HUES6 (cell line): ENCODE data around the gene FATE1.

Experiments
- H3K27ac ChIP-seq: 2 replicates; pipeline ENCODE4 v1.7.0; 2013; ENCODE audit warnings: low read depth, mild to moderate bottlenecking, low read length, inconsistent platforms
- H3K27me3 ChIP-seq: 2 replicates; pipeline ENCODE4 v1.6.1; 2013; ENCODE audit warnings: low read length; ENCODE audit not compliant: control insufficient read depth, insufficient read depth
- H3K36me3 ChIP-seq: 2 replicates; pipeline ENCODE4 v1.6.1; 2013; ENCODE audit warnings: low read length; ENCODE audit not compliant: control insufficient read depth, insufficient read depth
- H3K4me1 ChIP-seq: 2 replicates; pipeline ENCODE4 v1.6.1; 2013; ENCODE audit warnings: low read length; ENCODE audit not compliant: control insufficient read depth, insufficient read depth
- H3K4me3 ChIP-seq: 2 replicates; pipeline ENCODE4 v1.5.1; 2013; ENCODE audit warnings: low read depth, low read length
- H3K9ac ChIP-seq: one replicate; pipeline ENCODE4 v1.6.1; 2013; ENCODE audit warnings: mild to moderate bottlenecking, low read length
- H3K9me3 ChIP-seq: 2 replicates; pipeline ENCODE4 v1.6.1; 2013; ENCODE audit warnings: low read depth, low read length; ENCODE audit not compliant: control insufficient read depth, insufficient read depth

The FATE1 gene

DNA sequence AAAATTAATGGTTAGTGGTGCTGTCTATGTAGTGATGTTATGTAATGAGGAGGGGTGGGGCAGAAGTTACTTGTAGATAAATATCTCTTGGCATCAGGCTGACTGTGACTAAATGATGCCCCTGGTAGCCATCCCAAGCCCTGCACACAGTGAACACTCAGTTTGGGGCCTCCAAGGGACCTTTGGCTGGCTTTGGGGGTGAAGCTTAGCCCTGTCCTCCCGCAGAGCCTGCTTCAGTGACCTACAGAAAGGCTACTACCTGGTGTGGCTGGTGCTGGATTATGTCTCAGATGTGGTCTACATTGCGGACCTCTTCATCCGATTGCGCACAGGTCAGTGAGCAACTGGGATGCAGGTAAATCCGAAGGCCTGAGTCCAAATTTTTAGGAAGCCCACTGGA, 26.5 kb downstream of the FATE1 start:
- no peak overlapping the region for H3K9ac ChIP-seq
- H3K36me3 ChIP-seq: no peaks in the 10 kb centered on the region
- H3K27me3 ChIP-seq: peaks cover 2% of the 10 kb centered on the region; the same call in 1 of the 2 replicates
- H3K4me1 ChIP-seq: no peaks in the 10 kb centered on the region
- H3K27ac ChIP-seq: no peak overlapping the region
- no peak overlapping the region for H3K4me3 ChIP-seq
- H3K9me3 ChIP-seq: peaks cover 20% of the 10 kb centered on the region; the same call in 1 of the 2 replicates

DNA sequence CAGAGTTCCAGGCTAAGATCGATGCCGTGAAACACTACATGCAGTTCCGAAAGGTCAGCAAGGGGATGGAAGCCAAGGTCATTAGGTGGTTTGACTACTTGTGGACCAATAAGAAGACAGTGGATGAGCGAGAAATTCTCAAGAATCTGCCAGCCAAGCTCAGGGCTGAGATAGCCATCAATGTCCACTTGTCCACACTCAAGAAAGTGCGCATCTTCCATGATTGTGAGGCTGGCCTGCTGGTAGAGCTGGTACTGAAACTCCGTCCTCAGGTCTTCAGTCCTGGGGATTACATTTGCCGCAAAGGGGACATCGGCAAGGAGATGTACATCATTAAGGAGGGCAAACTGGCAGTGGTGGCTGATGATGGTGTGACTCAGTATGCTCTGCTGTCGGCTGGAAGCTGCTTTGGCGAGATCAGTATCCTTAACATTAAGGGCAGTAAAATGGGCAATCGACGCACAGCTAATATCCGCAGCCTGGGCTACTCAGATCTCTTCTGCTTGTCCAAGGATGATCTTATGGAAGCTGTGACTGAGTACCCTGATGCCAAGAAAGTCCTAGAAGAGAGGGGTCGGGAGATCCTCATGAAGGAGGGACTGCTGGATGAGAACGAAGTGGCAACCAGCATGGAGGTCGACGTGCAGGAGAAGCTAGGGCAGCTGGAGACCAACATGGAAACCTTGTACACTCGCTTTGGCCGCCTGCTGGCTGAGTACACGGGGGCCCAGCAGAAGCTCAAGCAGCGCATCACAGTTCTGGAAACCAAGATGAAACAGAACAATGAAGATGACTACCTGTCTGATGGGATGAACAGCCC, 28.0 kb downstream of the FATE1 start:
- no peak overlapping the region for H3K9ac ChIP-seq
- H3K9me3 ChIP-seq: peaks cover 19% of the 10 kb centered on the region; the same call in 1 of the 2 replicates
- no peaks in the 10 kb centered on the region for H3K27me3 ChIP-seq
- H3K4me3 ChIP-seq: no peak overlapping the region
- H3K4me1 ChIP-seq: peaks cover under 1% of the 10 kb centered on the region
- H3K27ac ChIP-seq: no peak overlapping the region
- H3K36me3 ChIP-seq: no peaks in the 10 kb centered on the region

DNA sequence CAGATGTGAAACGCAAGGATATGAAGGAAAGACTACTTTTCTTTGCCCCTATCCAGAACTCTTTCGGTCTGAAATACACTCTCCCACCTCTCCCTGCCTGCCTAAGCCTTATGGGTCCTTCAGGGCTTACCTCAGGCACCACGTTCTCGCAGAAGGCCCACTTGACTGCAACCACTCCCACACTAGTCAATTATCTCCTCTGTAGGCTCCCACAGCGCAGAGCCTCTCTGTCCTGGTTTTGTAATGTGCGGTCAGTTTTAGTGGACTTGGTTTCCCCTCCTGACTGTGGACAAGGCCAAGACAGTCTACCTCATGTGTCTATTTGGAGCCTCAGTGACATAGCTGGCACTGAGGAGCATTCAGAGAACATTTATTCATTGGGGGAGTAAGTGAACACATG, 29.8 kb downstream of the FATE1 start:
- peaks cover 4% of the 10 kb centered on the region for H3K4me1 ChIP-seq

DNA sequence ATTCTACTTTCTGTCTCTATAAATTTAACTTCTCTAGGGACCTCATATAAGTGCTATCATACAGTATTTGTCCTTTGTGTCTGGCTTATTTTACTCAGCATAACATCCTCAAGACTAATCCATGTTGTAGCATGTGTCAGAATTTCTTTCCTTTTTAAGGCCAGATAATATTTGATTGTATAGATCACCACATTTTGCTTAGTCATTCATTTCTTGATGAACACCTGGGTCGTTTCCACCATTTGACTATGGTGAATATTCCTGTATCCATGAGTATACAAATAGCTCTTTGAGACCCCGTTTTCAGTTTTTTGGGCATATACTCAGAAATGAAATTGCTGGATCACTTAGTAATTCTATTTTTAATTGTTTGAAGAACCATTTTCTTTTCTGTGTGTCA, 30.7 kb downstream of the FATE1 start:
- Histone ChIP-seq H3K27ac (no peak overlapping the region), H3K4me1 (peaks cover 4% of the 10 kb centered on the region), H3K4me3 (no peak overlapping the region), H3K27me3 (no peaks in the 10 kb centered on the region), H3K9ac (no peak overlapping the region), H3K36me3 (no peaks in the 10 kb centered on the region), H3K9me3 (peaks cover 16% of the 10 kb centered on the region; the same call in 1 of the 2 replicates)

More for the DNA sequence above, 29.8 kb downstream of the FATE1 start:
- peaks cover 16% of the 10 kb centered on the region; the same call in 1 of the 2 replicates for H3K9me3 ChIP-seq
- no peaks in the 10 kb centered on the region for H3K27me3 ChIP-seq
- no peak overlapping the region for H3K9ac ChIP-seq
- H3K4me3 ChIP-seq: no peak overlapping the region
- H3K36me3 ChIP-seq: no peaks in the 10 kb centered on the region
- no peak overlapping the region for H3K27ac ChIP-seq

DNA sequence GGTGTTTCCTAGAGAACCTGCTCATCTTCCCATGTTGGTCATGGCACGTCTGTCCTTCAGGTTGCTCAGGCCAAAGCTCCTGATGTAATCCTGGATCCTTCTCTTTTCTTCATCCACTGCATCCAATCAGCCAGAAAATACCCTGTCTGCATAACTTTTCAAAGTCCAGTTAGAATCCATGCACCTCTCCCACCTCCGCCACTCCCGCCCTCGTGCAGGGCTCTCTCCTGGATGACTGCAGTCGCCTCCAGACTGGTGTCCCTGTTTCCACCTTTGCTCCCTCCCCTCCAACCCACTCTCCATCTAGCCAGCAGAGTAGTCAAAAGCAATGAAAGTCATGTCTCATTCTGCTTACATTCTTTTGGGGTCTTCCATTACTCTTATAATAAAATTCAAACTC, 34.7 kb downstream of the FATE1 start:
- no peak overlapping the region for H3K4me3 ChIP-seq
- no peaks in the 10 kb centered on the region for H3K36me3 ChIP-seq
- H3K9me3 ChIP-seq: no peaks in the 10 kb centered on the region; the same call in 1 of the 2 replicates
- no peak overlapping the region for H3K9ac ChIP-seq
- H3K27me3 ChIP-seq: peaks cover 6% of the 10 kb centered on the region
- H3K4me1 ChIP-seq: peaks cover 10% of the 10 kb centered on the region
- H3K27ac ChIP-seq: no peak overlapping the region

DNA sequence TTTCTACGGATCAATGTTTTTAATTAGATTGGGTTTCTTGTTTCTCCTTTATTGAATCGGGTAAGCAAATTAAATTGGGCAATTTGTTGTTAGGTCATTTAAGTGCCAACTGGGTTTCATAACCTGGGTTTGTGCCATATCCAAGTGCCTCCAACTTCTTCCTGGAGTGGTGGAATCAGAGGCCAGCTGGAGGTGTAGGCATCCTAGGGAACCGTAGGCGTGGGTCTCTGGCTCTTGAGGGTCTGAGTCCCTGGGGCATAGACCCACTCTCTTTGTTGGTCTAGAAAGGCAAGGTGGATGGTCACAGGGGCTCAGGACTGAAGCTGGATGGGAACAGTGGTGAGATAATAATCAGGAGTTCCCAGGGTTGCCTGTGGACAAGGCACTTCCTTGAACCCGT, 37.0 kb downstream of the FATE1 start:
- Histone ChIP-seq H3K4me1 (peaks cover 10% of the 10 kb centered on the region), H3K9ac (no peak overlapping the region), H3K4me3 (no peak overlapping the region), H3K27me3 (peaks cover 6% of the 10 kb centered on the region), H3K36me3 (no peaks in the 10 kb centered on the region), H3K27ac (no peak overlapping the region), H3K9me3 (peaks cover 6% of the 10 kb centered on the region; the same call in 1 of the 2 replicates)

DNA sequence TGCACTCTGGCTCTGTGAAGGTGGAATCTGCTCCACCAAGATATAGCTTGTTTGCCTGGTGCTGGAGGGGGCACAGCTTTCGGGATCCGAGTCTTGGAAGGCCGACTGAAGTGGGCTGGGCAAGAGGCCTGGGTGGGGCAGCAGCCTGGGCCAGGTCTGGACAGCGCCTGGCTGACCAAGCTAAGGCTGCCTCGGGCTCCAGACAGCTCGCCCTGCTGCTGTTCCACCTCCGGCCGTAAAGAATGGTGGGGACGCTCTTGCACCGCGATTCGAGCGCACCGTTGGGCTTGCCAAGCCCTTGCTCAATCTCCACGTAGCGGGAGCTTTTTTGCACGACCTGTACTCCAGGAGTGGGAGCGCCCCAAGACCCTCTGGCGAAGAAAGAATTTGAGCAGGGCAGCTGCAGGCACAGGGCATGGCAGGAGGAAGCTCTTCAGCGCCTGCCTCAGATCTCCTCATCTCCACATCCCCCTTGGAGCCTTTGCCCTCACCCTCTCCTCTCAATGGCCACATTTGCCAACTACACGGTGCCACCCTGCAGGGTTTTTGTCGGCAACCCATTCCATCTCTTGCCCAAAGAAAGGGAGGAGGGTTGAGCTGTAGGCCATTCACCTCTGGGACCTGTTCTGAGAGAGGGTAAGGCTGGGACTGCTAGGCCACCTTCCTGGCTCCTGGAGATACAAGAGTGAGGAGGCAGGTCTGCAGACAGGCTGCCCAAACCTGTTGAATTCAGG, 37.6 kb downstream of the FATE1 start:
- Histone ChIP-seq H3K27me3 (peaks cover 6% of the 10 kb centered on the region), H3K27ac (no peak overlapping the region)

DNA sequence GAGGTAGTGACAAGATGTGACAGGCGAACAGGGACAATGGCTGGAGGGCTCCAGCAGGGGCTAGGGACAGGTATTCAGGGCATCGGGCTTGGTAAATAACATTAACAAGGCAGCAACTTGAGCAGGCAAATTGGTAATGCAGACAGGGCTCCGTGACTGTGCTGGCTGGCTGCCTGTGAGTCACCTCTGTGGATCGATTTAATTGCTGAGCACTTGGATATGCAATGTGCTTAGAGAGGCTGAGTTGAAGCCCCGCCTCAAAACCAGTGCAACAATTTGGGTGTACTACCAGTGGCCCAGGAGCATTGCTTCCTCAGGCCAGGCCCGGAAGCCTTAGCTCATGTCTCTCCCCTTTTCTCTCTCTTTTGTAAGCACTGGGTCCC, 38.2 kb downstream of the FATE1 start:
- Histone ChIP-seq H3K9ac (no peak overlapping the region), H3K27ac (no peak overlapping the region), H3K9me3 (peaks cover 13% of the 10 kb centered on the region; the same call in 1 of the 2 replicates), H3K4me1 (peaks cover 7% of the 10 kb centered on the region), H3K4me3 (no peak overlapping the region), H3K36me3 (no peaks in the 10 kb centered on the region), H3K27me3 (peaks cover 6% of the 10 kb centered on the region)

More for the DNA sequence above, 37.6 kb downstream of the FATE1 start:
- Histone ChIP-seq H3K9ac (no peak overlapping the region), H3K9me3 (peaks cover 11% of the 10 kb centered on the region; the same call in 1 of the 2 replicates), H3K36me3 (no peaks in the 10 kb centered on the region), H3K4me3 (no peak overlapping the region), H3K4me1 (peaks cover 10% of the 10 kb centered on the region)

DNA sequence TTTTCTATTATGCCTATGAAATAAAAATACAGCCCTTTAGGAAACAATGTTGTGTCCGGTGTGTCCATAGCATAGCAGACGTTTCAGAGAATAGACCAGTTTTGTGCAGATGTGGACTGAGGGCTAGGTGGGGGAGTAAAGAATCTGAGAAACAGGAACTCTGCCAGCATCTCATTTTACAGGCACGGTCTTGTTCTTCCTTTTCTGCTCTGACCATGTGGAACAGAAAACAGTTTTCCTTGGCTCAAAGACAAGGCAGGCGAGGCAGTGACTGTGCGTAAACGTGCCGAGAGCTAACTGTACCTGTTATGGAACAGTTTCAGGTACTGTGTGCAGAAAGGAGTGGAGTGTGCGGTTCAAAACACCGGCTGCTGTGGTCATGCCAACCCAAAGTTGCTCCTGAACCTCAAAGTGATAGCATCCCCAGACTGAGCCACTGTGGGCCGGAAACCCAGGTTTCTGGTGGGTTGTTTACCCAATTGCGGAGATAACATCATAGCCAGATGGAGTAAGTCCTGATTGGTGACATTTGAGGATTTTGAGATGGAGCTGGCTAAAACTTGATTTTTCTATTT, 38.9 kb downstream of the FATE1 start:
- Histone ChIP-seq H3K9me3 (peaks cover 18% of the 10 kb centered on the region; the same call in 1 of the 2 replicates), H3K4me1 (peaks cover 6% of the 10 kb centered on the region; the same call in 1 of the 2 replicates), H3K27ac (no peak overlapping the region), H3K9ac (no peak overlapping the region), H3K27me3 (peaks cover 6% of the 10 kb centered on the region), H3K36me3 (no peaks in the 10 kb centered on the region), H3K4me3 (no peak overlapping the region)

DNA sequence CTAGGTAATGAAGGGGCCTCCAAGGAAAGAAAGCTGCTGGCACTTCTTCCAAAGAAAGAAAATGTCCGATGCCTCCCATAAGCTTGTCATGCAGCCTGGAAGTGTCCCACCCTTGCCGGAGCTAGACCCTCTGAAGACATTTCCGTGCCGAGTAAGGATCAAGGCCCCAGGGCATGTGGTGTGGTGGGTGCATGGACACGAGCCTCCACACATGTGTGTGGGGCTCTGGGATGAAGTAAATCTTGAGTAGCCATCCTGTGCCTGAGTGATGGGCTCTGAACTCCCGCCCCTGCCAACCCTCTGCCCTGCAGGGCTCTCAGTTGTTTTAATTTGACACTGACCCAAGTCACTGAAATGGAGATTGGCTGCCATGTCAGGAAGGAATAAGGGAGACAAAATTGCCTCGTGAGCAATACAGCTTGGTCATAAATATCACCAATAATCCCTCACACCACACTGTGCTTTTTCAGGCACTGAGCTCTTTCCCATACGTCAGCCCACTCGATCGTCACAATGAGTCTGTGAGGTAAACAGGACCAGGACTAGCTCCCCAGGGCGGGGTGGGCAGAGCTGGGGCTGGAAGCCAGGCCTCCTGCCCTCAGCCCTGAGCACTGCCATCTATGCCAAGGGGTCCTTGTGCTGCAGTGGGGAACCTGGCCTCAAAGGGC, 43.3 kb downstream of the FATE1 start:
- Histone ChIP-seq H3K27me3 (no peaks in the 10 kb centered on the region; the same call in 1 of the 2 replicates), H3K4me1 (no peaks in the 10 kb centered on the region)

More for the DNA sequence above, 43.3 kb downstream of the FATE1 start:
- H3K9ac ChIP-seq: no peak overlapping the region
- no peak overlapping the region for H3K4me3 ChIP-seq
- no peak overlapping the region for H3K27ac ChIP-seq
- H3K9me3 ChIP-seq: peaks cover 25% of the 10 kb centered on the region; the same call in 1 of the 2 replicates
- no peaks in the 10 kb centered on the region for H3K36me3 ChIP-seq
